ENCODE results near the gene GAPDH. TPM values are rescaled to one million over a fixed set of nuclear protein-coding genes. Genes with fewer than 3 reads are reported as not detected.

Gene GAPDH
- total RNA-seq, 1 donor from 2014 or later = 5,507 TPM

GRCh38 chr12:6528539-6529235 is 5.6 kb upstream of the GAPDH start:
- Histone ChIP-seq H3K27ac (ENCODE audit: low read depth, low read length) (no peak overlapping the region), H3K9me3 (ENCODE audit: control insufficient read depth in 3 of 3, low read length in 3 of 3) (no peaks in the 10 kb centered on the region), H3K36me3 (ENCODE audit: control insufficient read depth in 3 of 3, insufficient read depth in 3 of 3, low read length in 3 of 3) (peaks cover 61 to 71% (median 71%) of the 10 kb centered on the region in 3 donors), H3K27me3 (ENCODE audit: control insufficient read depth in 3 of 3, insufficient read depth in 3 of 3, low read length in 3 of 3) (no peaks in the 10 kb centered on the region), H3K4me1 (ENCODE audit: control insufficient read depth in 3 of 3, insufficient read depth in 3 of 3, low read length in 3 of 3) (peaks cover 21 to 24% (median 22%) of the 10 kb centered on the region in 3 donors), H3K4me3 (ENCODE audit: low read length in 3 of 3) (no peak overlapping the region), H3K9ac (ENCODE audit: low read depth in 1 of 3, low read length in 3 of 3) (peak overlapping the region in 1 of 3 donors; percentile 16)

GRCh38 chr12:6529291-6529737 is 5.0 kb upstream of the GAPDH start:
- H3K9me3 ChIP-seq (ENCODE audit: control insufficient read depth in 3 of 3, low read length in 3 of 3) = no peaks in the 10 kb centered on the region
- no peaks in the 10 kb centered on the region for H3K27me3 ChIP-seq (ENCODE audit: control insufficient read depth in 3 of 3, insufficient read depth in 3 of 3, low read length in 3 of 3)
- H3K4me1 ChIP-seq (ENCODE audit: control insufficient read depth in 3 of 3, insufficient read depth in 3 of 3, low read length in 3 of 3) = peaks cover 21 to 29% (median 25%) of the 10 kb centered on the region in 3 donors
- peak overlapping the region in 1 of 3 donors; percentile 33 for H3K9ac ChIP-seq (ENCODE audit: low read depth in 1 of 3, low read length in 3 of 3)
- H3K27ac ChIP-seq (ENCODE audit: low read depth, low read length) = no peak overlapping the region
- H3K4me3 ChIP-seq (ENCODE audit: low read length in 3 of 3) = no peak overlapping the region
- peaks cover 58 to 66% (median 65%) of the 10 kb centered on the region in 3 donors for H3K36me3 ChIP-seq (ENCODE audit: control insufficient read depth in 3 of 3, insufficient read depth in 3 of 3, low read length in 3 of 3)

GRCh38 chr12:6530576-6531260 is 3.6 kb upstream of the GAPDH start:
- Histone ChIP-seq H3K9me3 (ENCODE audit: control insufficient read depth in 3 of 3, low read length in 3 of 3) (no peaks in the 10 kb centered on the region), H3K27me3 (ENCODE audit: control insufficient read depth in 3 of 3, insufficient read depth in 3 of 3, low read length in 3 of 3) (no peaks in the 10 kb centered on the region), H3K4me1 (ENCODE audit: control insufficient read depth in 3 of 3, insufficient read depth in 3 of 3, low read length in 3 of 3) (peaks cover 25 to 39% (median 29%) of the 10 kb centered on the region in 3 donors), H3K4me3 (ENCODE audit: low read length in 3 of 3) (no peak overlapping the region), H3K36me3 (ENCODE audit: control insufficient read depth in 3 of 3, insufficient read depth in 3 of 3, low read length in 3 of 3) (peaks cover 53 to 60% (median 60%) of the 10 kb centered on the region in 3 donors), H3K27ac (ENCODE audit: low read depth, low read length) (no peak overlapping the region), H3K9ac (ENCODE audit: low read depth in 1 of 3, low read length in 3 of 3) (no peak overlapping the region)

- Histone ChIP-seq H3K36me3 (ENCODE audit: control insufficient read depth in 3 of 3, insufficient read depth in 3 of 3, low read length in 3 of 3) (peaks cover 52 to 60% (median 58%) of the 10 kb centered on the region in 3 donors), H3K4me3 (ENCODE audit: low read length in 3 of 3) (peak overlapping the region; percentile 81 to 96 (median 96)), H3K4me1 (ENCODE audit: control insufficient read depth in 3 of 3, insufficient read depth in 3 of 3, low read length in 3 of 3) (peaks cover 41 to 54% (median 45%) of the 10 kb centered on the region in 3 donors), H3K9me3 (ENCODE audit: control insufficient read depth in 3 of 3, low read length in 3 of 3) (no peaks in the 10 kb centered on the region), H3K9ac (ENCODE audit: low read depth in 1 of 3, low read length in 3 of 3) (peak overlapping the region; percentile 93 to 99 (median 98)), H3K27ac (ENCODE audit: low read depth, low read length) (peak overlapping the region; percentile 97), H3K27me3 (ENCODE audit: control insufficient read depth in 3 of 3, insufficient read depth in 3 of 3, low read length in 3 of 3) (no peaks in the 10 kb centered on the region)
Observed at GRCh38 chr12:6532051-6532926, 2.0 kb upstream of the GAPDH start.

GRCh38 chr12:6532927-6533652 is 1.2 kb upstream of the GAPDH start:
- peak overlapping the region; percentile 97 for H3K27ac ChIP-seq (ENCODE audit: low read depth, low read length)
- no peaks in the 10 kb centered on the region for H3K27me3 ChIP-seq (ENCODE audit: control insufficient read depth in 3 of 3, insufficient read depth in 3 of 3, low read length in 3 of 3)
- peak overlapping the region; percentile 81 to 96 (median 96) for H3K4me3 ChIP-seq (ENCODE audit: low read length in 3 of 3)
- peak overlapping the region; percentile 93 to 99 (median 98) for H3K9ac ChIP-seq (ENCODE audit: low read depth in 1 of 3, low read length in 3 of 3)
- H3K9me3 ChIP-seq (ENCODE audit: control insufficient read depth in 3 of 3, low read length in 3 of 3) = no peaks in the 10 kb centered on the region
- H3K4me1 ChIP-seq (ENCODE audit: control insufficient read depth in 3 of 3, insufficient read depth in 3 of 3, low read length in 3 of 3) = peaks cover 48 to 62% (median 53%) of the 10 kb centered on the region in 3 donors
- H3K36me3 ChIP-seq (ENCODE audit: control insufficient read depth in 3 of 3, insufficient read depth in 3 of 3, low read length in 3 of 3) = peaks cover 49 to 61% (median 57%) of the 10 kb centered on the region in 3 donors

- peaks cover 49 to 61% (median 57%) of the 10 kb centered on the region in 3 donors for H3K36me3 ChIP-seq (ENCODE audit: control insufficient read depth in 3 of 3, insufficient read depth in 3 of 3, low read length in 3 of 3)
- H3K27ac ChIP-seq (ENCODE audit: low read depth, low read length) = peak overlapping the region; percentile 97
- peak overlapping the region; percentile 81 to 96 (median 96) for H3K4me3 ChIP-seq (ENCODE audit: low read length in 3 of 3)
- peaks cover 53 to 67% (median 58%) of the 10 kb centered on the region in 3 donors for H3K4me1 ChIP-seq (ENCODE audit: control insufficient read depth in 3 of 3, insufficient read depth in 3 of 3, low read length in 3 of 3)
- H3K9me3 ChIP-seq (ENCODE audit: control insufficient read depth in 3 of 3, low read length in 3 of 3) = no peaks in the 10 kb centered on the region
- H3K9ac ChIP-seq (ENCODE audit: low read depth in 1 of 3, low read length in 3 of 3) = peak overlapping the region; percentile 93 to 99 (median 98)
- no peaks in the 10 kb centered on the region for H3K27me3 ChIP-seq (ENCODE audit: control insufficient read depth in 3 of 3, insufficient read depth in 3 of 3, low read length in 3 of 3)
Observed at GRCh38 chr12:6533653-6533922, 729 bp upstream of the GAPDH start.

- no peaks in the 10 kb centered on the region for H3K9me3 ChIP-seq (ENCODE audit: control insufficient read depth in 3 of 3, low read length in 3 of 3)
Observed at GRCh38 chr12:6534695-6534944, 303 bp downstream of the GAPDH start.

GRCh38 chr12:6534945-6535696 is 804 bp downstream of the GAPDH start:
- peak overlapping the region; percentile 97 for H3K27ac ChIP-seq (ENCODE audit: low read depth, low read length)
- H3K9ac ChIP-seq (ENCODE audit: low read depth in 1 of 3, low read length in 3 of 3) = peak overlapping the region; percentile 94 to 99 (median 98)
- H3K4me1 ChIP-seq (ENCODE audit: control insufficient read depth in 3 of 3, insufficient read depth in 3 of 3, low read length in 3 of 3) = peaks cover 64 to 83% (median 71%) of the 10 kb centered on the region in 3 donors
- H3K27me3 ChIP-seq (ENCODE audit: control insufficient read depth in 3 of 3, insufficient read depth in 3 of 3, low read length in 3 of 3) = no peaks in the 10 kb centered on the region
- no peaks in the 10 kb centered on the region for H3K9me3 ChIP-seq (ENCODE audit: control insufficient read depth in 3 of 3, low read length in 3 of 3)
- H3K4me3 ChIP-seq (ENCODE audit: low read length in 3 of 3) = peak overlapping the region; percentile 81 to 96 (median 96)
- H3K36me3 ChIP-seq (ENCODE audit: control insufficient read depth in 3 of 3, insufficient read depth in 3 of 3, low read length in 3 of 3) = peaks cover 40 to 55% (median 54%) of the 10 kb centered on the region in 3 donors

More at GRCh38 chr12:6534695-6534944, 303 bp downstream of the GAPDH start:
- Histone ChIP-seq H3K36me3 (ENCODE audit: control insufficient read depth in 3 of 3, insufficient read depth in 3 of 3, low read length in 3 of 3) (peaks cover 45 to 54% (median 54%) of the 10 kb centered on the region in 3 donors), H3K4me3 (ENCODE audit: low read length in 3 of 3) (peak overlapping the region; percentile 81 to 96 (median 96)), H3K27me3 (ENCODE audit: control insufficient read depth in 3 of 3, insufficient read depth in 3 of 3, low read length in 3 of 3) (no peaks in the 10 kb centered on the region), H3K27ac (ENCODE audit: low read depth, low read length) (peak overlapping the region; percentile 97), H3K9ac (ENCODE audit: low read depth in 1 of 3, low read length in 3 of 3) (peak overlapping the region; percentile 94 to 99 (median 98)), H3K4me1 (ENCODE audit: control insufficient read depth in 3 of 3, insufficient read depth in 3 of 3, low read length in 3 of 3) (peaks cover 59 to 78% (median 66%) of the 10 kb centered on the region in 3 donors)

GRCh38 chr12:6535697-6535946 is 1.3 kb downstream of the GAPDH start:
- Histone ChIP-seq H3K4me1 (ENCODE audit: control insufficient read depth in 3 of 3, insufficient read depth in 3 of 3, low read length in 3 of 3) (peaks cover 69 to 88% (median 76%) of the 10 kb centered on the region in 3 donors), H3K9ac (ENCODE audit: low read depth in 1 of 3, low read length in 3 of 3) (peak overlapping the region; percentile 94 to 99 (median 98)), H3K36me3 (ENCODE audit: control insufficient read depth in 3 of 3, insufficient read depth in 3 of 3, low read length in 3 of 3) (peaks cover 35 to 51% (median 50%) of the 10 kb centered on the region in 3 donors), H3K27ac (ENCODE audit: low read depth, low read length) (peak overlapping the region; percentile 97), H3K9me3 (ENCODE audit: control insufficient read depth in 3 of 3, low read length in 3 of 3) (no peaks in the 10 kb centered on the region), H3K27me3 (ENCODE audit: control insufficient read depth in 3 of 3, insufficient read depth in 3 of 3, low read length in 3 of 3) (no peaks in the 10 kb centered on the region), H3K4me3 (ENCODE audit: low read length in 3 of 3) (peak overlapping the region; percentile 81 to 96 (median 96))

Measured in skeletal muscle tissue (tissue), 4 donors.